Mucosa of rectum (tissue), 2 donors: ENCODE data around the gene RNPEP.

Source experiments
- H3K27ac ChIP-seq, 2 donors: one replicate each; pipeline ENCODE4 v1.7.0; 2013; ENCODE audit warnings: inconsistent platforms in 2 of 2, low read depth in 2 of 2, low read length in 2 of 2
- H3K27me3 ChIP-seq, 2 donors: one replicate each; pipeline ENCODE4 v1.7.0; 2013; ENCODE audit warnings: low read length in 2 of 2; ENCODE audit not compliant: control insufficient read depth in 2 of 2, insufficient read depth in 2 of 2
- H3K36me3 ChIP-seq, 2 donors: one replicate each; pipeline ENCODE4 v1.7.0; 2013; ENCODE audit warnings: low read length in 2 of 2; ENCODE audit not compliant: control insufficient read depth in 2 of 2, insufficient read depth in 2 of 2
- H3K4me1 ChIP-seq, 2 donors: one replicate each; pipeline ENCODE4 v1.7.0; 2013; ENCODE audit warnings: low read length in 2 of 2, mild to moderate bottlenecking in 1 of 2; ENCODE audit not compliant: control insufficient read depth in 2 of 2, insufficient read depth in 2 of 2
- H3K4me3 ChIP-seq, 2 donors: one replicate each; pipeline ENCODE4 v1.7.0; 2013; ENCODE audit warnings: low read length in 2 of 2
- H3K9ac ChIP-seq, 2 donors: one replicate each; pipeline ENCODE4 v1.7.0; 2013; ENCODE audit warnings: low read length in 2 of 2, low read depth in 1 of 2, mild to moderate bottlenecking in 1 of 2
- H3K9me3 ChIP-seq, 2 donors: one replicate each; pipeline ENCODE4 v1.7.0; 2013; ENCODE audit warnings: low read length in 2 of 2; ENCODE audit not compliant: control insufficient read depth in 2 of 2
- donor health status: healthy.
- donor health status: Normal muscosa, but diverticular disease.

Gene RNPEP

DNA sequence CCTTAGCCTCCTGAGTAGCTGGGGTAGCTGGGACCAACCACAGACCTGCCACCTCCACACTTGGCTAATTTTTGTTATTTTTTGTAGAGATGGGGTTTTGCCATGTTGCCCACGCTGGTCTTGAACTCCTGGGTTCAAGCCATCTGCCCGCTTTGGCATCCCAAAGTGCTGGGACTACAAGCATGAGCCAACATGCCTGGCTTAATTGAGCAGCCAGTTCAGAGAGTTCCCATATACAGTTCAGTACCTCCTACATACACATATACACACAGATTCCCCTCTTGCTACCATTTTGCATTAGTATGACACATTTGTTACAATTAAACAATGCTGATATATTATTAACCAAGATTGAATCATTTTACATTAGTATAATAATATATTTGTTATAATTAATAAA, 2.9 kb downstream of the RNPEP start:
- Histone ChIP-seq H3K27ac (no peak overlapping the region), H3K27me3 (no peaks in the 10 kb centered on the region), H3K9ac (no peak overlapping the region), H3K4me1 (peaks cover 12 to 19% of the 10 kb centered on the region in 2 donors), H3K4me3 (no peak overlapping the region), H3K36me3 (peaks cover 16 to 20% of the 10 kb centered on the region in 2 donors), H3K9me3 (no peaks in the 10 kb centered on the region)

DNA sequence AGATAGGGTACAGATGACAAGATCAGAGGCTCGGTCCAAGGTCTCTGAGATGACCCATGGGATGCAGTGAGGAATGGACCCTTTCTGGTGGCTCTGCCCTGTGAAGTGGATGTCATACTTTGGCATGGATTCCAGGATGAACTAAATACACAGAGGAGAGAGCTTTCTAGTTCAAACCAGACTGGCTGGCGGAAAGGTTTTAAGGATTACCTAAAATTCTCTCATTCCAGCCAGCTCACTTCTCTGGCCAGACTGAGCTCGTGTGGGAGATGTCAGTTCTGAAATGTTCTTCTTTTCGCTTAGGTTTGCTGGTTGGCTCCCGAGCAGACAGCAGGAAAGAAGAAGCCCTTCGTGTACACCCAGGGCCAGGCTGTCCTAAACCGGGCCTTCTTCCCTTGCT, 6.2 kb downstream of the RNPEP start:
- peaks cover 42 to 44% of the 10 kb centered on the region in 2 donors for H3K36me3 ChIP-seq
- no peak overlapping the region for H3K27ac ChIP-seq
- no peak overlapping the region for H3K4me3 ChIP-seq
- no peaks in the 10 kb centered on the region for H3K27me3 ChIP-seq
- no peaks in the 10 kb centered on the region for H3K9me3 ChIP-seq
- peaks cover 6 to 7% of the 10 kb centered on the region in 2 donors for H3K4me1 ChIP-seq
- no peak overlapping the region for H3K9ac ChIP-seq

DNA sequence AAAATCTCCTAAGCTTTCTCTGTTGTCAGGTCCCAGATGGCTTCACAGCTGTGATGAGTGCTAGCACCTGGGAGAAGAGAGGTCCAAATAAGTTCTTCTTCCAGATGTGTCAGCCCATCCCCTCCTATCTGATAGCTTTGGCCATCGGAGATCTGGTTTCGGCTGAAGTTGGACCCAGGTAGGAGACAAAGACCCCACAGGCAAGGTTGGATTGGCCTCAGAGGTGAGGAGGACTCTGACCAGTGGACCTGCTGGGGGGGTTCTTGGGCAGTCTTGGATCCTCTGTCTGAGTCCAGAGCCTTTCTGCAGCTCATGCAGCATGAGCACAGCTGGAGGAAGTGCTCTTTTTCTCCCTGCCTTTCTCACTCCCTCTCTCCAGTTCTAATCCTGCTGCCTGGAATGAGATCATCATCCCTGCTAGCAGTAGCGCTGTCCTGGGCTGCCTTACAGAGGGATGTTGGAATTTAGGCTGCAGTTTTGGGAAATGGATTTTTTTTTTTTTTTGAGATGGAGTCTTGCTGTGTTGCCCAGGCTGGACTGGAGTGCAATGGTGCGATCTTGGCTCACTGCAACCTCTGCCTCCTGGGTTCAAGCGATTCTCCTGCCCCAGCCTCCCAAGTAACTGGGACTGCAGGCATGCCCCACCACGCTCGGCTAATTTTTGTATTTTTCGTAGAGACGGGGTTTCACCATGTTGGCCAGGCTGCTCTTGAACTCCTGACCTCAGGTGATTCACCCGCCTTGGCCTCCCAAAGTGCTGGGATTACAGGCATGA, 7.1 kb downstream of the RNPEP start:
- Histone ChIP-seq H3K9ac (no peak overlapping the region), H3K36me3 (peaks cover 50 to 52% of the 10 kb centered on the region in 2 donors), H3K4me1 (no peaks in the 10 kb centered on the region), H3K27me3 (no peaks in the 10 kb centered on the region), H3K27ac (no peak overlapping the region), H3K4me3 (no peak overlapping the region), H3K9me3 (no peaks in the 10 kb centered on the region)

DNA sequence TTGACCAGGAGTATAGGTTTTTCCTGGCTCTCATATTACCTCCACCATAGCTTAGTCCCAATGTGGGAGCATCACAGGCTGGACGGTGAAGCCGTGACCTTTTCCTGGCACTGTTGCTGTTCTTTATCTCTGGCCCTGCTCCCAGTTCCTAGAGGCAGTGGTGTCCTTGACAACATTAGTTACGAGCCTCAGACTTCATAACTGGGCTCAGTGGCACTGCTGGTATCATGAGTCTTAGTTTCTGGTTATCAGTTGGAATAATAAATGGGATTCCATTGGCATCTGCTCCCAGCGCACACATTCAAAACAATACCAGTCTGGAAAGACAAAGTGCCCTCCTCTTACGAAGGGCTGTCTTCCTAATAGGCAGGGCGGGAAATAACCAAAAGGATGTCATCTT, 8.0 kb downstream of the RNPEP start:
- H3K36me3 ChIP-seq, result peaks cover 55 to 60% of the 10 kb centered on the region in 2 donors
- no peaks in the 10 kb centered on the region for H3K9me3 ChIP-seq

DNA sequence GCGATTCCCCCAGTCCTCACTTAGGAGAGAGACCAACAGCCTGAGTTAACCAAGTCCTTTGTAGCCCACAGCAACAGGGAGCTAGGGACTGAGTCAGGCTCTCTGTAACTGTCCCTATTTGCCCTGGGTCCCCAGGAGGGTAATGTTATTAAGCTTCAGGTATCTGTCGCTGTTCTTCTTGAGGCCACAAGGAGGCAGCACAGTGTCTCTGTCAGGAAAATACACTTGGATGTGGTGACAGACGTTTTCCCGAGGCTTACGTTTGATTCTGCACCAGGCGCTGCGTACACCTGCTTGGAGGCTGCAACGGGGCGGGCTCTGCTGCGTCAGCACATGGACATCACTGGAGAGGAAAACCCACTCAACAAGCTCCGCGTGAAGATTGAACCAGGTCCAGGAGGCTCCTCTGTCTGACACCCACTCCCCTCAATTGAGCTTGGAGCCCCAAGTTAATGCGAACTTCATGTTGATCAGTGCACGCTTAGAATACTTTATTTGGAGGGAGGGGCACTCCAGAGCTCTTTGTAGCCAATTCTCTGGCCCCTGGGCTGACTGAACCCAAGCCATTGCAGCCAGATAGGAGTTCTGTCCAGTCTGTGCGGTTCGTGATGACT, 17.3 kb downstream of the RNPEP start:
- Histone ChIP-seq H3K27ac (no peak overlapping the region), H3K36me3 (peaks cover 72 to 81% of the 10 kb centered on the region in 2 donors), H3K9ac (no peak overlapping the region), H3K4me1 (no peaks in the 10 kb centered on the region), H3K27me3 (no peaks in the 10 kb centered on the region), H3K9me3 (no peaks in the 10 kb centered on the region), H3K4me3 (no peak overlapping the region)

More for the DNA sequence above, 8.0 kb downstream of the RNPEP start:
- Histone ChIP-seq H3K27ac (no peak overlapping the region), H3K27me3 (no peaks in the 10 kb centered on the region), H3K9ac (no peak overlapping the region), H3K4me1 (no peaks in the 10 kb centered on the region), H3K4me3 (no peak overlapping the region)

DNA sequence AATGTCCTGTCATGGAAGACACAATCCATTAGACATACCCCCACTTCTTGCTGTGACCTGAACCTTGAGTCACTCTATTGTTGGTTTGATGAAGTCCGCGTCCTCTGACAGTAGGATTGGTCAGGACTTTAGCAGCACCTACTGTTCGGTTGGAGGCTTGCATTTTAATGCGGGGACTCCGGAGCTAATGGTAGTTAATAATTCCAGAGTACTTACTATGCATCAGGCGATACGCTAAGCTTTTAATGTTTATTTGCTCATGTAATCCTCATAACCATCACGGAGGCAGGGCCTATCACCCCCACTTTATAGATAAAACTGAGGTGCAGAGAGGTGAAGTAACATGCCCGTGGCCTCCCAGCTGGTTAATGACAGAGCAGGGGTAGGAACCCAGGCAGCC, 20.1 kb downstream of the RNPEP start:
- H3K9me3 ChIP-seq, result no peaks in the 10 kb centered on the region
- no peak overlapping the region for H3K27ac ChIP-seq
- no peak overlapping the region for H3K9ac ChIP-seq
- H3K36me3 ChIP-seq, result peaks cover 54 to 73% of the 10 kb centered on the region in 2 donors
- H3K4me1 ChIP-seq, result peaks cover 5 to 6% of the 10 kb centered on the region in 2 donors
- H3K27me3 ChIP-seq, result no peaks in the 10 kb centered on the region
- no peak overlapping the region for H3K4me3 ChIP-seq

DNA sequence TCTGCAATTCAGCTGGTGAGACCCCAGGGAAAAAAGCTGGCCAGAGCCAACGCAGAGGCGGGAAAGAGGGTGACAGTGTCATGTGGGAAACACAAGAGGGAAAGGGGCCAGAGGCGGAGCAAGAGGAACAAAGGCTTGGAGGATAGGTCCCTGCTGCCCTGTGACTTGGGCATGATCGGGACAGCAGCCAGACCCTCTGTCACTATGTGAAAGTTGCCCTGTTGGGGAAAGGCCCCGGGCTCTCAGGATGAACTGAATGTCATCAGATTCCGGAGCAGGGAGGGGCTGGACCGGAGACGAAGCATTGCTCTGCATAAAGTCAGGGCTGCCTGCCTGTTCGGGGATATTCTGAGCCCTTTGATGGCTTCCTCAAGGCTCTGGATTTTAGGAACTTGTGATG, 22.3 kb downstream of the RNPEP start:
- Histone ChIP-seq H3K9ac (no peak overlapping the region), H3K4me3 (no peak overlapping the region), H3K9me3 (no peaks in the 10 kb centered on the region), H3K4me1 (peaks cover 16 to 18% of the 10 kb centered on the region in 2 donors), H3K27me3 (no peaks in the 10 kb centered on the region), H3K27ac (no peak overlapping the region), H3K36me3 (peaks cover 47 to 64% of the 10 kb centered on the region in 2 donors)

DNA sequence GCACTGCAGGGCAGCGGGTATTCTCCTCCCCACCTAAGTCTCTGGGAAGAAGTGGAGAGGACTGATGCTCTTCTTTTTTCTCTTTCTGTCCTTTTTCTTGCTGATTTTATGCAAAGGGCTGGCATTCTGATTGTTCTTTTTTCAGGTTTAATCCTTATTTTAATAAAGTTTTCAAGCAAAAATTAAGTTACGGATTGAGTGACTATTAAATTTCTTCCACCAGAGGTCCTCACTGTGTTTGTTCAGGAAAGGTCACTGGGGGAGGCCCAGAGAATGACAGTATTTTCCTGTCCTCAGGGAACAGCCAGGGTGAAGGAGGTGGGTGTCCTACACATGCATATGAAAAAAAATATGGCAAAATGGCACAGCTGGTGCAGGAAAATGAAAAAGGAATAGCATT, 23.5 kb downstream of the RNPEP start:
- Histone ChIP-seq H3K4me1 (peaks cover 20% of the 10 kb centered on the region in 2 donors), H3K9ac (no peak overlapping the region), H3K27ac (no peak overlapping the region), H3K27me3 (no peaks in the 10 kb centered on the region), H3K36me3 (peaks cover 40 to 59% of the 10 kb centered on the region in 2 donors), H3K4me3 (no peak overlapping the region), H3K9me3 (no peaks in the 10 kb centered on the region)

DNA sequence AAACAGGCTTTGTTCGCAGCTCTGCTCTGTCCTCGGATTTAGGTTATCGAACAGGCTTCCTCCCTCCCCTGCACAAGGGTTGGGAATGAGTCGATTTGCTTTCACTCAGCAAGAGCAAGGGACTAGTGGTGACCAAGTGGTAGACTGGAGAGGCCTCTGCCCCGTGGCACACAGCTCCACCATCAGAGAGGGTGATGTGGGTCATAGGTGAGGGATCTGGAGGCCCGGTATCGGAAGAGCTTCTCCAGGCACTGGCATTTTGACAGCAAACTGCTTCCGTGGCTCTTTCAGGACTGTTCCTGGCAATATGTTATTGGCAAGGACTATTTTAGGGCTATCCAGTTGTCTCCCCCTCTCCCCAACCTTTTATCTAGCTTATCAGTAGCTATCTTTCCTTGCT, 24.9 kb downstream of the RNPEP start:
- H3K4me3 ChIP-seq, result peak overlapping the region; percentile 31 to 54
- H3K36me3 ChIP-seq, result peaks cover 43 to 60% of the 10 kb centered on the region in 2 donors
- H3K9me3 ChIP-seq, result no peaks in the 10 kb centered on the region
- peak overlapping the region; percentile 53 to 66 for H3K9ac ChIP-seq
- H3K27me3 ChIP-seq, result no peaks in the 10 kb centered on the region
- H3K4me1 ChIP-seq, result peaks cover 20% of the 10 kb centered on the region in 2 donors
- peak overlapping the region; percentile 87 to 90 for H3K27ac ChIP-seq

DNA sequence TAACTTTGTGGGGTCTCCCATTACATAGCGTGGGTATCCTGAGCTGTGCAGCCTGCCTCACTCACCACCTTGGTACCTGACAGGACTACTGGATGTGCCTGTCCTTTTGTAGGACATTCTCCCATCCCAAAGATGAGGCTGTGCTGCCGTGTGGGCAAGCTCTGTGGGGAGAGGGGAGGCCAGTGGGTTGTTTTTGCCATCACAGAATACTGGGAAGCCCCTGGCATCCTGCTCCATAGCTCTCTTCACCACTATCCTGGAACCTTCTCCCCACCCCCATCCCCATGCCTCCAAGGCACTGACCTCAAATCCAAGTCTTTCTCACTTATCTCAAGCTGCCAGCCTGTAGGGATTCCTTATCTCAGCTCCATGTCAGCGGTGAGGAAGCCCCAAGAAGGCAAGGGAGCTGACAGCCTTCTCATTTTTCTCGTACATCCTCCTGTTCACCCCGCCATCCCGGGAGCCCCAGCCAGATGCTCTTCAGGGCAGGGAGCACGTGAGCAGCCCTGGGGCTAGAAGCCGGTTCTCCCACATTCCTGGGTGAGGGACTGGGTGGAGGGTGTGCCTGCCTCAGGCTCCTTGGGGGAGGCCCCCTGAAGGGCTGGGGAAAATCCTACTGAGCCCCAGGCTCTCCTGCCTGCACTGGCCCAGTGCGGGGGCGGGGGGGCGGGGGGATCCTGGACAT, 25.5 kb downstream of the RNPEP start:
- peak overlapping the region; percentile 53 to 66 for H3K9ac ChIP-seq
- peak overlapping the region; percentile 31 to 54 for H3K4me3 ChIP-seq
- H3K9me3 ChIP-seq, result no peaks in the 10 kb centered on the region
- H3K4me1 ChIP-seq, result peaks cover 20% of the 10 kb centered on the region in 2 donors
- peak overlapping the region; percentile 87 to 90 for H3K27ac ChIP-seq
- no peaks in the 10 kb centered on the region for H3K27me3 ChIP-seq
- peaks cover 43 to 60% of the 10 kb centered on the region in 2 donors for H3K36me3 ChIP-seq
